ENCODE data around the gene CALR3. TPM values are rescaled to one million over a fixed set of nuclear protein-coding genes. Genes with fewer than 3 reads are reported as not detected.
A peak's percentile ranks its signal among the peaks of the same experiment; 100 is the strongest.
"Not testable (repeated sequence)": the region's sequence is repeated elsewhere in the genome, so short reads cannot be mapped to it uniquely, and the experiment has no call there.

CALR3 gene
- total RNA-seq = not detected
- long read RNA-seq = 0 reads

- peak; percentile 99 for ATAC-seq
- peak; percentile 100 for DNase-seq (ENCODE audit: missing footprints)
- intact Hi-C loops (cut with DNase I) = loop anchor here (5.0 kb wide), 1 partner anchor 59 kb away; no protein-coding TSS in a partner anchor
Observed at GRCh38 chr19:16495982-16496612, at the start of gene CALR3, which contains the start of gene C19orf44. CALR3 (minus strand) TSS chr19:16496167; CDS start chr19:16496129, 38 bp downstream. C19orf44 (plus strand) TSS chr19:16496394; CDS start chr19:16500793, 4,399 bp downstream.

DNA sequence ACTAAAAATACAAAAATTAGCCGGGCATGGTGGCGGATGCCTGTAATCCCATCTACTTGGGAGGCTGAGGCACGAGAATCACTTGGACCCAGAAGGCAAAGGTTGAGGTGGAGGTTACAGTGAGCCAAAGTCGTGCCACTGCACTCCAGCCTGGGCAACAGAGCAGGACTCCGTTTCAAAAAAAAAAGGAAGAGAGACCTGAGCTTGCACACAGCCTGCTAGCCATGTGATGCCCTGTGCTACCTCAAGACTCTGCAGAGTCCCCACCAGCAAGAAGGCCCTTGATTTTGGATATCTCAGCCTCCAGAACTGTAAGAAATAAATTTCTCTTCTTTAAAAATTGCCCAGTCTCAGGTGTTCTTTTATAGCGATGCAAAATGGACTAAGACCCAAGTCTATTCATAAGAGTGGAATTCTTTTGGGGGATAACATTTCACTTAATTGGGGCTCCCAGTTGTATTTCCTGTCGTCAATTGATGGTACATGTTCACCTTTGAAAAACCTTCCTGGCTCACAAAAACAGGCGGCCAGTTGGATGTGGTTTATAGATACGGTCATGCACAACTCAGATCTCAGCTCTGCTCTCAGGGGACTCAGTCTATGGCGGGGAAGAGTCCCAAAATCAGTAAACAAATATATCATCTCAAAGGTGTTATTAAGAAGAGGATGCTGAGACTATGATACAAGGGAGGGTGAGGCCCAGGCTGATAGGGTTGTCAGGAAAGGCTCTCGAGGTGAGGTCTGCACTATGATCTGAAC is 48.7 kb upstream of the CALR3 start:
- intact Hi-C loops (cut with DNase I) = no loop called here
- no peak for ATAC-seq

DNA sequence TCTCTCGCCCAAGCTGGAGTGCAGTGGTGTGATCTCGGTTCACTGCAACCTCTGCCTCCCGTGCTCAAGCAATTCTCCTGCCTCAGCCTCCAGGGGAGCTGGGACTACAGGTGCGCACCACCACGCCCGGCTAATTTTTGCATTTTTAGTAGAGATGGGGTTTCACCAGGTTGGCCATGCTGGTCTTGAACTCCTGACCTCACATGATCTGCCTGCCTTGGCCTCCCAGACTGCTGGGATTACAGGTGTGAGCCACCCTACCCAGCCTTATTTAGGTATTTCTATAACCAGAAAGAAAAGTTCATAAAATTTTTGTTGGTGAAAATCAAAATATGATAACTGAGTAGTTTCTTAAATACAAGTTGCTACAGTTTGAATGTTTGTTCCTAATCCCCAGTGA is 47.8 kb upstream of the CALR3 start:
- intact Hi-C loops (cut with DNase I); DNase-seq (ENCODE audit: missing footprints); ATAC-seq: not testable (repeated sequence)

More for the DNA sequence above, 48.7 kb upstream of the CALR3 start:
- no peak for DNase-seq (ENCODE audit: missing footprints)

GRCh38 chr19:16542910-16543472 is 47.0 kb upstream of the CALR3 start:
- no peak for ATAC-seq
- peak; percentile 45 for DNase-seq (ENCODE audit: missing footprints)
- intact Hi-C loops (cut with DNase I) = no loop called here

- intact Hi-C loops (cut with DNase I) = no loop called here
- ATAC-seq = peak; percentile 98
- peak; percentile 97 for DNase-seq (ENCODE audit: missing footprints)
Observed at GRCh38 chr19:16542045-16542909, 46.3 kb upstream of the CALR3 start, which contains the start of gene CHERP. CHERP (minus strand) TSS chr19:16542437; CDS start chr19:16542378, 59 bp downstream.

DNA sequence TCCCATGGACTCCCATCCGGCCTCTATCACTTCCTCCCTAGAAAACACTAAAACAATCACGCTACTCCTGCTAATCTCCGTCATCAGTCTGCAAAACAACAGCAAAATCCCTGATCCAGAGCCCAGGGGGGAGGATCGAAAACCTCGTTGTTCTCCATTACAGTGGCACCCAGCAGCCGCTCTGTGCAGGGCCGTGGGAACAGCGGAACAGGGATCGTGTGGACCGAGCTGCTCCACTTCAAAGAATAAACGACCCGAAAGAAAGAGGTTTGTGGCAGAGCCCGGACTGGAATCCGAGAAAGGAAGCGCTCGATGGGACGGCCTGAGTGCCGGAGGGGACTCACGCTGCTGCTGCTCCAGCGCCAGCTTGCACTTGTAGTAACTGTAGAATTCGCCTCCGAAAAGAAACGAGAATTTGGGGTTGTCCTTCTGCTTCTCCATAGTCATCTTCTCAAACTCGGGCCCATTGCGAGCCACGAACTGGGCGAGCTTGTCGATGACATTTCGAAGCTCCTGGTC is 45.6 kb upstream of the CALR3 start:
- intact Hi-C loops (cut with DNase I) = no loop called here
- no peak for ATAC-seq
- DNase-seq (ENCODE audit: missing footprints) = peak; percentile 31

- ATAC-seq = no peak
- intact Hi-C loops (cut with DNase I) = no loop called here
- no peak for DNase-seq (ENCODE audit: missing footprints)
Observed at GRCh38 chr19:16540948-16541347, 45.0 kb upstream of the CALR3 start.

DNA sequence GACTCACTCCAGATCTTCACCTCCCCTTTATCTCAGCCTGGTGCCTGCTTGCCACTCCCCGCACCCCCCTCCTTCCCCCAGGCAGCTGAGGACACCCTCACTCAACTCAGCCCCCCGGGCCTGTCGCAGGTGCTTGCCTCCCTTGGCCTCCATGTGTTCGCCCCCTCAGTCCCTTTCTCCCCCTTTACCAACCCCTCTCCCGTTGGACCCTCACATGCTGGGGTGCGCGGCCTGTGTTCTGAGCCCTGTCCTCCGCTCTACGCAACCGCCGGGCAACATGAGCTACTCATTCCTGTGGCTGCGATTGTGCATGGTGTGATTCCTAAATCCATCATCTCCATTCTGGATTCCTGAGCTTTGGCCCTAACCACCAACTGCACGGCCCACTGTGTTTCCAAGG is 41.1 kb upstream of the CALR3 start:
- intact Hi-C loops (cut with DNase I) = loop anchor here (5.0 kb wide), 1 partner anchor 105 kb away; no protein-coding TSS in a partner anchor
- DNase-seq (ENCODE audit: missing footprints) (no peak), ATAC-seq (no peak)

- no peak for DNase-seq (ENCODE audit: missing footprints)
- intact Hi-C loops (cut with DNase I) = loop anchor here (5.0 kb wide), 1 partner anchor 104 kb away; no protein-coding TSS in a partner anchor
- ATAC-seq = no peak
Observed at GRCh38 chr19:16536130-16536529, 40.2 kb upstream of the CALR3 start.

- DNase-seq (ENCODE audit: missing footprints) = no peak
- intact Hi-C loops (cut with DNase I) = loop anchor here (5.0 kb wide), 1 partner anchor 103 kb away; no protein-coding TSS in a partner anchor
- ATAC-seq = no peak
Observed at GRCh38 chr19:16535381-16535780, 39.4 kb upstream of the CALR3 start.

DNA sequence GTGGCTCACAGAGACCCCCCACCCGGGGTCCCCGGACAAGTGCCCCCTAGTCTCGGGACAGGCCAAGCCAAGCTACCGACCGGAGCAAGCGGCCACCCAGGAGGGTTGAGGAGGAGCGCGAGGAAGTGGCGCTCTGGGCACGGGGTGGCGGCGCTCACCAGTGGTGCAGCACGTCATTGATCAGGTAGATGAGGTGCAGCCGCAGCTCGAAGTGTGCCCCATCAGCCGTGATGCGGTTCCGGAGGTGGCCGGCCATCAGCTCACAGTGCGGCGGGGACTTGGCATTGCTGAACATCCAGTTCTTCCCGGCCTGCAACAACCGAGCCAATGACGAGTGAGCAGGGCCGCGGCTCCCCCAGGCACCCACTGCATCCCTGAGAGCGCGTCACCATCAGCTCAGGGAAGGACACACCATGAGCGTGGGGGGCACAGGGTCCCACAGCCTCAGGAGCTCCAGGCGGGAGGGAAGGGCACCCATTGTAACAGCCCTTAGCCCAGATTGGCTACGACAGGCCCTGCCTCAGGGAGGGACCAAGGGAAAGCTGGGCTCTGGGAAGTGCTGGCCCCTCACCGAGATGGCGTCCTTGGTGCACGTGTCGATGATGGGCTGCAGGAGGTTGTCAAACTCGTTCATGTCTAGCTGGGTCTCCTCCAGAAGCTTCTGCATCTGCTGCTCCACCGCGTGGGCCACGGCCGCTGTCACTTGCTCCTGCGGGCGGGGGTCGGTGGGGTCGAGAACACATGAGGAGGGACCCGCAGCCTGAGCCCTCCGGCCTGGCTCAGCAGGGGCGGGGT is 36.7 kb upstream of the CALR3 start:
- DNase-seq (ENCODE audit: missing footprints) (peak; percentile 55), ATAC-seq (no peak)
- intact Hi-C loops (cut with DNase I) = no loop called here

DNA sequence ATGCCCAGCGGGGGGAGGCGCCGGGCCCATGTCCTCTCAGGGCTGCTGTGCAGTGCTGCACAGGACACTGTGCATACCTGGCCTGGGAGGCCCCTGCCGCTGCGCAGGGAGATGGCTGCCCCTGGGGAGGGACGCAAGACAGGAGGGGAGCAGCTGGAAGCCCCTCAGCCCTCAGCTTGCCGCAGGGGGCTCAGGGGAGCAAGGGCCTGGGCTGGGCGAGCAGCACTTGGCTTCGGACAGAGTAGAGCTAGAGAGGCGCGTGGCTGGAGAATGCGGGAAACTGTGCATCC is 35.4 kb upstream of the CALR3 start:
- no peak for ATAC-seq
- intact Hi-C loops (cut with DNase I) = no loop called here
- no peak for DNase-seq (ENCODE audit: missing footprints)

DNA sequence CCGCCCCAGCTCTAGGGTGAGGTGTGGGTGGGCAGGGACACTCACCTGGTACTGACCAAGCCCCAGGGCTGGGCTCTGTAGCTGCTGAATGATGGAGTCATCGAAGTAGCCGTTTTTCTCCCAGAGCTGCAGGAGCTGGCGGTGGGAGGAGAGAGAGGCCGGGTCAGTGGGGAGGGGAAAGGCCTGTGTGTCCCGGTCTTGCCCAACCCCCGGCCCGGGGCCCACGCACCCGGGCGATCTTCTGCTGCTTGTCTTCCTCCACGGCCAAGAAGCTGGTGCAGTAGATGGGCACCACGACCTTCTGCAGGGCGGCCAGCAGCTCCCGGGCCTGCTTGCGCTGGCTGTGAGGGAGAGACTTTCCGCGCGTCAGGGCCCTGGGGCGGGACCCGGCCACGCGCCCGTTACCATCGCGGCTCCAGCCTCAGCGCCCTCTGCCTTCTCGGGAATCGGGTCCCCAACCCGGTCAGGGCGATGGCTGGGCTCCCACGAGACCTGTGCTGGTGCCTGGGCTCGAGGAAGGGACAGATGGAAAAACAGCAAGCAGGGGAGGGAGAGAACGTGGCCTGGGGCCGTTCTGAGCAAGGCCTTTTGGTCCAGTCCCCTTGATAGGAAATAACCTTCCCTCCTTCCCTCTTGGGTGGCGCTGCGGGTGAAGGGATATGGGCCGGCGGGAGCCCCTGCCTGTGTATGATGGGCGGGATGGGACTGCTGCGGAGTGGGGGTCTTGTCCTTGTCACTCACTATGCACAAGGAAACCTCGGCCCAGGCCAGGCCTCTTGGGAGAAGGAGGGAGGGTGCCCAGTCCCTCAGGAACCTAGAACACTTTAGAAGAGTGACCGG is 34.8 kb upstream of the CALR3 start:
- ATAC-seq (no peak), DNase-seq (ENCODE audit: missing footprints) (no peak)
- intact Hi-C loops (cut with DNase I) = no loop called here

GRCh38 chr19:16529466-16530144 is 33.6 kb upstream of the CALR3 start:
- ATAC-seq (no peak), DNase-seq (ENCODE audit: missing footprints) (no peak)
- intact Hi-C loops (cut with DNase I) = no loop called here

- intact Hi-C loops (cut with DNase I) = no loop called here
- no peak for DNase-seq (ENCODE audit: missing footprints)
- ATAC-seq = no peak
Observed at GRCh38 chr19:16527971-16528521, 32.1 kb upstream of the CALR3 start.

GRCh38 chr19:16527334-16527935 is 31.5 kb upstream of the CALR3 start:
- ATAC-seq = no peak
- DNase-seq (ENCODE audit: missing footprints) = no peak
- intact Hi-C loops (cut with DNase I) = no loop called here

Measured in Right ventricle myocardium inferior (tissue), 1 donor.